Psoas muscle (tissue), 8 donors: ENCODE measurements around the gene PBRM1. TPM values are rescaled to one million over a fixed set of nuclear protein-coding genes. Genes with fewer than 3 reads are reported as not detected.

Experiments
- ATAC-seq, 4 donors: fragments of 200-7000 bp; cut with Tn5 transposase; one replicate each; pipeline ENCODE4 v1.9.1; 2020; ENCODE audit warnings: moderate library complexity in 3 of 4, mild to moderate bottlenecking in 2 of 4
- DNase-seq, 2 donors: peaks; one replicate each; pipeline ENCODE4 v3.0.0-alpha.2; 2020
- H3K27ac ChIP-seq: fragments of 200-600 bp; one replicate; pipeline ENCODE4 v1.8.0; 2022
- H3K27me3 ChIP-seq, 3 donors: fragments of 200-600 bp in 1 of 3; one replicate each; pipeline versions ENCODE4 v1.6.1 to v1.8.0; 2013 to 2022; ENCODE audit warnings: low read length in 2 of 3, mild to moderate bottlenecking in 2 of 3, moderate library complexity in 1 of 3; ENCODE audit not compliant: insufficient read depth in 3 of 3
- H3K36me3 ChIP-seq, 2 donors: fragments of 200-600 bp in 1 of 2; one replicate each; pipeline versions ENCODE4 v1.6.1 to v1.8.0; 2013 to 2022; ENCODE audit warnings: low read depth in 1 of 2, mild to moderate bottlenecking in 1 of 2, moderate library complexity in 1 of 2; ENCODE audit not compliant: insufficient read depth in 1 of 2
- H3K4me1 ChIP-seq: fragments of 200-600 bp; one replicate; pipeline ENCODE4 v1.8.0; 2022
- H3K4me3 ChIP-seq: fragments of 200-600 bp; one replicate; pipeline ENCODE4 v1.8.0; 2022; ENCODE audit warnings: mild to moderate bottlenecking
- H3K9me3 ChIP-seq: fragments of 200-600 bp; one replicate; pipeline ENCODE4 v1.8.0; 2022
- CTCF ChIP-seq: fragments of 200-600 bp; IDR thresholded peaks from one replicate; pipeline ENCODE4 v1.8.0; 2022; ENCODE audit warnings: antibody characterized with exemption
- WGBS, 3 donors: extraction: QIAGEN DNeasy Blood & Tissue Kit; methylation state at CpG; one replicate each; pipeline versions ENCODE4 v1.1.6 to v1.1.7; 2013; 5-methylcytosine and 5-hydroxymethylcytosine counted together
- intact Hi-C, 2 donors: fragments of 100-400 bp; cut with DNase I; formaldehyde crosslinking; loops; one replicate each; pipeline versions ENCODE4 v1.11.0 to v1.14.2; 2022
- polyA plus RNA-seq, 3 donors: library from polyadenylated mRNA; stranded (reverse); fragments of 200-250 nt; gene quantifications; one replicate each; pipeline ENCODE4 v1.2.3, GENCODE V29; 2013
- total RNA-seq, 4 donors: library from RNA; stranded (reverse); fragmentation: NEBNext Ultra II Directional in 2 of 4; extraction: Animal tissue kit (Norgen Biotek cat#: 25700) in 2 of 4; gene quantifications; one replicate each; pipeline versions ENCODE4 v1.2.1 to v1.2.4, GENCODE V29; 2021 to 2023
- donor health status: healthy with polysubstance abuse.
- donor health status: DM: no; HTN: no; CAD: no; lungs with moderate emphysema.
- donor health status: Bipolar disorder and iron deficiency.
- donor health status: healthy.
- donor health status: DM: yes; HTN: yes; CAD: no.
- donor health status: DM: no; HTN: no; CAD: no.
- donor health status: DM: no; HTN: no; CAD: no.
- donor health status: DM: yes; HTN: yes; CAD: no.

Gene PBRM1
- total and polyA plus RNA-seq, 7 donors: 7.5 to 46.7 (median 38.0) TPM

GRCh38 chr3:52724511-52724910 is 38.8 kb upstream of the PBRM1 start:
- no peak overlapping the region for H3K4me3 ChIP-seq
- no peak overlapping the region for H3K27ac ChIP-seq
- DNase-seq (no peak), ATAC-seq (no peak)
- H3K4me1 ChIP-seq: no peaks in the 10 kb centered on the region
- no peaks in the 10 kb centered on the region for H3K9me3 ChIP-seq
- WGBS, 3 donors: 97 to 100% (median 100%) methylated on average over 1 of the region's 1 CpG
- intact Hi-C loops: no loop called here
- H3K36me3 ChIP-seq: peaks cover 0 to 5% of the 10 kb centered on the region in 2 donors
- H3K27me3 ChIP-seq: no peaks in the 10 kb centered on the region
- TF ChIP-seq CTCF: no peak

- Histone ChIP-seq H3K9me3 (no peaks in the 10 kb centered on the region), H3K36me3 (peaks cover 0 to 8% of the 10 kb centered on the region in 2 donors), H3K27me3 (no peaks in the 10 kb centered on the region), H3K4me1 (no peaks in the 10 kb centered on the region), H3K27ac (no peak overlapping the region), H3K4me3 (no peak overlapping the region)
- peak in 2 of 4 donors; percentile 53 to 66 for ATAC-seq
- whole genome bisulfite sequencing, 3 donors: 71 to 96% (median 80%) methylated on average over 5 of the region's 5 CpGs
- DNase-seq: no peak
- intact Hi-C loops: no loop called here
- TF ChIP-seq CTCF: no peak
Measured at GRCh38 chr3:52723935-52724334, 38.2 kb upstream of the PBRM1 start.

- ATAC-seq (no peak), DNase-seq (no peak)
- Histone ChIP-seq H3K9me3 (no peaks in the 10 kb centered on the region), H3K4me3 (no peak overlapping the region), H3K27ac (no peak overlapping the region), H3K27me3 (no peaks in the 10 kb centered on the region), H3K4me1 (no peaks in the 10 kb centered on the region), H3K36me3 (peaks cover 0 to 10% of the 10 kb centered on the region in 2 donors)
- TF ChIP-seq CTCF: no peak
- intact Hi-C loops: no loop called here
- WGBS, 3 donors: 93 to 98% (median 96%) methylated on average over 7 of the region's 7 CpGs
Measured at GRCh38 chr3:52722491-52722890, 36.8 kb upstream of the PBRM1 start.

GRCh38 chr3:52721730-52722008 is 36.0 kb upstream of the PBRM1 start:
- intact Hi-C loops: no loop called here
- peaks cover 0 to 10% of the 10 kb centered on the region in 2 donors for H3K36me3 ChIP-seq
- no peaks in the 10 kb centered on the region for H3K27me3 ChIP-seq
- ATAC-seq (no peak), DNase-seq (no peak)
- H3K4me1 ChIP-seq: no peaks in the 10 kb centered on the region
- no peak overlapping the region for H3K4me3 ChIP-seq
- H3K9me3 ChIP-seq: no peaks in the 10 kb centered on the region
- no peak overlapping the region for H3K27ac ChIP-seq
- 98 to 100% (median 100%) methylated on average over 1 of the region's 1 CpG for WGBS, 3 donors
- TF ChIP-seq CTCF: no peak

- Histone ChIP-seq H3K27ac (no peak overlapping the region), H3K27me3 (no peaks in the 10 kb centered on the region), H3K4me1 (no peaks in the 10 kb centered on the region), H3K36me3 (peaks cover 0 to 10% of the 10 kb centered on the region in 2 donors), H3K4me3 (no peak overlapping the region), H3K9me3 (no peaks in the 10 kb centered on the region)
- intact Hi-C loops: no loop called here
- WGBS, 3 donors: 91 to 94% (median 94%) methylated on average over 6 of the region's 6 CpGs
- DNase-seq (no peak), ATAC-seq (no peak)
- TF ChIP-seq CTCF: no peak
Measured at GRCh38 chr3:52721002-52721729, 35.5 kb upstream of the PBRM1 start.
